GM12891 (cell line): Measurements from ENCODE around the gene HSPA1B.

Experiments
- POLR2A ChIP-seq: IDR thresholded peaks from 2 replicates; pipeline ENCODE4 v1.6.1; 2011; ENCODE audit warnings: low read depth, low read length, control low read depth
- POLR2AphosphoS5 ChIP-seq: IDR thresholded peaks from 2 replicates; pipeline ENCODE4 v1.6.1; 2011; ENCODE audit warnings: low read depth, low read length, control low read depth
- POU2F2 ChIP-seq: IDR thresholded peaks from 2 replicates; pipeline ENCODE4 v1.6.1; 2011; ENCODE audit warnings: low read depth, mild to moderate bottlenecking, control low read depth, low read length, moderate library complexity
- SPI1 ChIP-seq: IDR thresholded peaks from 2 replicates; pipeline ENCODE4 v1.6.1; 2011; ENCODE audit warnings: low read depth, low read length, control low read depth
- TAF1 ChIP-seq: IDR thresholded peaks from 2 replicates; pipeline ENCODE4 v1.6.1; 2011; ENCODE audit warnings: low read depth, low read length, control low read depth

DNA sequence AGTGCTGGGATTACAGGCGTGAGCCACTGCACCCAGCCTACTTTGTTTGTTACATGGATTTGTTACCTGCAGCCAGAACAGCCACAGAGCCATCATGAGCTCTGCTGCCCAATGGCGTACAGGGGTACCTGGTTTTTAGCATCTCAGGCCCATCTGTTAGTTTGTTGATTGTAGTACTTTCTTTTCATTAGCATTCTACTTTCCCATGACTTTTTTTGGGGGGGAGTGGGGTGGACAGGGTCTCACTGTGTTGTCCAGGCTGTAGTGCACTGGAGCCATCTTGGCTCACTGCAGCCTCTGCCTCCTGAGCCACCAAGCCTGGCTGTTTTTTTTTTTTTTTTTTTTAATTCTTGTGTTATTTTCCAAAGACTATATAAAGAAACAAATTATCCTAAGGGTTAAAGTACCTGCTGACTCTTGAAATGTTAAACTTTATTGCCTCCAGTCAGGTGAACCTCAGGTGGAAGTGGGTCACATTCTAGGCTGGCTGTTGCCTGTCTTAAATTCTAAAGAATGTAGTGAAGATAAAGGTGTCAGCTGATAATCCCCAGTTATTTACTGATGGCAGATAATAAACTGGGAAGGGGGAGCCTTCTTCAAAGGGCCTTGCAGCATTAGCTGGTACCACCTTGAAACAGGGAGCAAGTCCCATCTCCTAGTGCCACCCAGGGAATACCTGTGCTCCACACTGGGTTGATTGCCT lies 19.9 kb downstream of the HSPA1B start:
- TF ChIP-seq POLR2AphosphoS5 (no peak), POLR2A (no peak), TAF1 (no peak), SPI1 (no peak), POU2F2 (no peak)
